Karpas-422 (cell line): ENCODE data around the gene TMEM258. TPM values are rescaled to one million over a fixed set of nuclear protein-coding genes. Genes with fewer than 3 reads are reported as not detected.

Source experiments
- DNase-seq: peaks from one replicate; pipeline ENCODE4 v3.0.0-alpha.2; 2015
- H2AFZ ChIP-seq: fragments of 200-600 bp; sonication (generic); 2 replicates; pipeline ENCODE4 v1.6.1; 2014; ENCODE audit warnings: antibody characterized with exemption, low read length, mixed read lengths
- H3K27ac ChIP-seq: fragments of 200-600 bp; sonication (generic); 2 replicates; pipeline ENCODE4 v1.5.1; 2014; ENCODE audit warnings: mild to moderate bottlenecking, low read length, moderate library complexity
- H3K27me3 ChIP-seq: fragments of 200-600 bp; sonication (generic); 2 replicates; pipeline ENCODE4 v1.6.1; 2014; ENCODE audit warnings: low read length, mixed read lengths
- H3K36me3 ChIP-seq: fragments of 200-600 bp; sonication (generic); 2 replicates; pipeline ENCODE4 v1.6.1; 2014; ENCODE audit warnings: low read length, mixed read lengths; ENCODE audit not compliant: insufficient read depth
- H3K4me1 ChIP-seq: fragments of 200-600 bp; sonication (generic); 2 replicates; pipeline ENCODE4 v1.6.1; 2014; ENCODE audit warnings: mild to moderate bottlenecking, low read length, mixed read lengths
- H3K4me2 ChIP-seq: fragments of 200-600 bp; sonication (generic); 2 replicates; pipeline ENCODE4 v1.6.1; 2014; ENCODE audit warnings: low read length, low read depth, mild to moderate bottlenecking; ENCODE audit not compliant: poor library complexity, severe bottlenecking
- H3K4me3 ChIP-seq: fragments of 200-600 bp; sonication (generic); 2 replicates; pipeline ENCODE4 v1.5.1; 2014; ENCODE audit warnings: mild to moderate bottlenecking, antibody characterized with exemption, low read length, mixed read lengths
- H3K79me2 ChIP-seq: fragments of 200-600 bp; sonication (generic); 2 replicates; pipeline ENCODE4 v1.6.1; 2014; ENCODE audit warnings: mild to moderate bottlenecking, low read length, mixed read lengths
- H3K9ac ChIP-seq: fragments of 200-600 bp; sonication (generic); 2 replicates; pipeline ENCODE4 v1.6.0; 2014; ENCODE audit warnings: low read length
- H3K9me2 ChIP-seq: fragments of 200-600 bp; sonication (generic), shearing (Covaris generic); replicated peaks from 2 replicates; pipeline ENCODE4 v1.6.0; 2014; ENCODE audit warnings: mild to moderate bottlenecking, low read length, moderate library complexity; ENCODE audit not compliant: insufficient read depth
- H3K9me3 ChIP-seq: fragments of 300-700, 200-600 bp; sonication (generic); 2 replicates; pipeline ENCODE4 v1.6.1; 2014; ENCODE audit warnings: low read length, mixed read lengths
- H4K20me1 ChIP-seq: fragments of 200-600 bp; sonication (generic); 2 replicates; pipeline ENCODE4 v1.6.1; 2014; ENCODE audit warnings: mild to moderate bottlenecking, antibody characterized with exemption, low read length, low read depth; ENCODE audit not compliant: insufficient read depth
- total RNA-seq: library from RNA; depleted of rRNA; stranded (reverse); fragments of >200 nt; shearing (Covaris generic); gene quantifications from 2 replicates; pipeline ENCODE4 v1.2.3, GENCODE V29; 2014; ENCODE audit warnings: low replicate concordance

TMEM258 gene
- total RNA-seq, 1 experiment from 2014 or later = 303 TPM

- H3K9ac ChIP-seq = no peak overlapping the region
- no peaks in the 10 kb centered on the region for H3K79me2 ChIP-seq
- DNase-seq = no peak
- no peak overlapping the region for H2AFZ ChIP-seq
- no peak overlapping the region for H3K27ac ChIP-seq
- no peaks in the 10 kb centered on the region for H3K9me3 ChIP-seq
- no peaks in the 10 kb centered on the region for H3K36me3 ChIP-seq
- H3K4me1 ChIP-seq = no peaks in the 10 kb centered on the region
- no peaks in the 10 kb centered on the region for H3K27me3 ChIP-seq
- H3K4me3 ChIP-seq = no peak overlapping the region
- no peaks in the 10 kb centered on the region for H3K9me2 ChIP-seq
- H3K4me2 ChIP-seq = no peak overlapping the region
- no peaks in the 10 kb centered on the region for H4K20me1 ChIP-seq
These were observed 18.6 kb downstream of the TMEM258 start for GRCh38 chr11:61773809-61774208.

GRCh38 chr11:61773356-61773755 is 19.0 kb downstream of the TMEM258 start:
- Histone ChIP-seq H4K20me1 (no peaks in the 10 kb centered on the region), H3K79me2 (no peaks in the 10 kb centered on the region), H3K9ac (no peak overlapping the region), H3K4me3 (no peak overlapping the region), H2AFZ (no peak overlapping the region), H3K27me3 (no peaks in the 10 kb centered on the region), H3K36me3 (no peaks in the 10 kb centered on the region), H3K4me2 (no peak overlapping the region), H3K9me2 (no peaks in the 10 kb centered on the region), H3K9me3 (no peaks in the 10 kb centered on the region), H3K4me1 (no peaks in the 10 kb centered on the region), H3K27ac (no peak overlapping the region)
- DNase-seq = no peak

- H2AFZ ChIP-seq = no peak overlapping the region
- H3K36me3 ChIP-seq = no peaks in the 10 kb centered on the region
- no peak overlapping the region for H3K4me2 ChIP-seq
- no peak overlapping the region for H3K4me3 ChIP-seq
- H3K9me2 ChIP-seq = no peaks in the 10 kb centered on the region
- no peak overlapping the region for H3K27ac ChIP-seq
- no peaks in the 10 kb centered on the region for H3K27me3 ChIP-seq
- H4K20me1 ChIP-seq = no peaks in the 10 kb centered on the region
- no peak overlapping the region for H3K9ac ChIP-seq
- no peaks in the 10 kb centered on the region for H3K9me3 ChIP-seq
- no peak for DNase-seq
- H3K79me2 ChIP-seq = no peaks in the 10 kb centered on the region
- H3K4me1 ChIP-seq = no peaks in the 10 kb centered on the region
These were observed 20.4 kb downstream of the TMEM258 start for GRCh38 chr11:61771985-61772455.

- H2AFZ ChIP-seq = no peak overlapping the region
- H3K27me3 ChIP-seq = no peaks in the 10 kb centered on the region
- H3K4me1 ChIP-seq = no peaks in the 10 kb centered on the region
- no peak for DNase-seq
- H3K4me2 ChIP-seq = no peak overlapping the region
- no peak overlapping the region for H3K9ac ChIP-seq
- no peak overlapping the region for H3K27ac ChIP-seq
- no peak overlapping the region for H3K4me3 ChIP-seq
- no peaks in the 10 kb centered on the region for H3K9me2 ChIP-seq
- no peaks in the 10 kb centered on the region for H3K79me2 ChIP-seq
- H4K20me1 ChIP-seq = no peaks in the 10 kb centered on the region
- H3K36me3 ChIP-seq = no peaks in the 10 kb centered on the region
- no peaks in the 10 kb centered on the region for H3K9me3 ChIP-seq
These were observed 21.1 kb downstream of the TMEM258 start for GRCh38 chr11:61771195-61771894.

GRCh38 chr11:61769946-61770683 is 22.3 kb downstream of the TMEM258 start:
- no peak for DNase-seq
- Histone ChIP-seq H3K9ac (no peak overlapping the region), H3K27ac (no peak overlapping the region), H3K4me1 (no peaks in the 10 kb centered on the region), H3K9me2 (no peaks in the 10 kb centered on the region), H3K4me3 (no peak overlapping the region), H4K20me1 (no peaks in the 10 kb centered on the region), H3K9me3 (no peaks in the 10 kb centered on the region), H3K4me2 (no peak overlapping the region), H3K27me3 (no peaks in the 10 kb centered on the region), H3K36me3 (no peaks in the 10 kb centered on the region), H3K79me2 (no peaks in the 10 kb centered on the region), H2AFZ (no peak overlapping the region)

GRCh38 chr11:61769169-61769920 is 23.1 kb downstream of the TMEM258 start:
- Histone ChIP-seq H3K36me3 (no peaks in the 10 kb centered on the region), H3K27ac (no peak overlapping the region), H3K9ac (no peak overlapping the region), H3K9me3 (no peaks in the 10 kb centered on the region), H3K27me3 (no peaks in the 10 kb centered on the region), H4K20me1 (no peaks in the 10 kb centered on the region), H2AFZ (no peak overlapping the region), H3K4me2 (no peak overlapping the region), H3K79me2 (no peaks in the 10 kb centered on the region), H3K9me2 (no peaks in the 10 kb centered on the region), H3K4me1 (no peaks in the 10 kb centered on the region), H3K4me3 (no peak overlapping the region)
- no peak for DNase-seq

- DNase-seq = no peak
- Histone ChIP-seq H2AFZ (no peak overlapping the region), H3K9me2 (no peaks in the 10 kb centered on the region), H3K79me2 (no peaks in the 10 kb centered on the region), H3K27me3 (no peaks in the 10 kb centered on the region), H3K9me3 (no peaks in the 10 kb centered on the region), H3K4me2 (no peak overlapping the region), H3K9ac (no peak overlapping the region), H3K27ac (no peak overlapping the region), H3K4me3 (no peak overlapping the region), H3K4me1 (no peaks in the 10 kb centered on the region), H3K36me3 (no peaks in the 10 kb centered on the region), H4K20me1 (no peaks in the 10 kb centered on the region)
These were observed 23.9 kb downstream of the TMEM258 start for GRCh38 chr11:61768376-61769076.
